ENCODE results near the gene RHBDL1.

- no peak for TF ChIP-seq EP300 (IDR thresholded peaks at IDR 0.05; ENCODE audit: borderline replicate concordance)
- no peak for TF ChIP-seq FOXM1 (IDR thresholded peaks at IDR 0.05; ENCODE audit: borderline replicate concordance, low read depth)
- TF ChIP-seq TAF1 (IDR thresholded peaks at IDR 0.05; ENCODE audit: low read depth) = no peak
- TF ChIP-seq MAX (IDR thresholded peaks at IDR 0.05) = no peak
- no peak for TF ChIP-seq NFIC (IDR thresholded peaks at IDR 0.05)
- no peak for TF ChIP-seq CEBPB (IDR thresholded peaks at IDR 0.05)
These were observed 2.6 kb upstream of the RHBDL1 start for GRCh38 chr16:672851-673250.

Measured in Ishikawa (cell line).